Measurements from ENCODE around the gene SEPTIN12. TPM values are rescaled to one million over a fixed set of nuclear protein-coding genes. Genes with fewer than 3 reads are reported as not detected.

SEPTIN12 gene
- total RNA-seq, 1 experiment from 2014 or later, result not detected

DNA sequence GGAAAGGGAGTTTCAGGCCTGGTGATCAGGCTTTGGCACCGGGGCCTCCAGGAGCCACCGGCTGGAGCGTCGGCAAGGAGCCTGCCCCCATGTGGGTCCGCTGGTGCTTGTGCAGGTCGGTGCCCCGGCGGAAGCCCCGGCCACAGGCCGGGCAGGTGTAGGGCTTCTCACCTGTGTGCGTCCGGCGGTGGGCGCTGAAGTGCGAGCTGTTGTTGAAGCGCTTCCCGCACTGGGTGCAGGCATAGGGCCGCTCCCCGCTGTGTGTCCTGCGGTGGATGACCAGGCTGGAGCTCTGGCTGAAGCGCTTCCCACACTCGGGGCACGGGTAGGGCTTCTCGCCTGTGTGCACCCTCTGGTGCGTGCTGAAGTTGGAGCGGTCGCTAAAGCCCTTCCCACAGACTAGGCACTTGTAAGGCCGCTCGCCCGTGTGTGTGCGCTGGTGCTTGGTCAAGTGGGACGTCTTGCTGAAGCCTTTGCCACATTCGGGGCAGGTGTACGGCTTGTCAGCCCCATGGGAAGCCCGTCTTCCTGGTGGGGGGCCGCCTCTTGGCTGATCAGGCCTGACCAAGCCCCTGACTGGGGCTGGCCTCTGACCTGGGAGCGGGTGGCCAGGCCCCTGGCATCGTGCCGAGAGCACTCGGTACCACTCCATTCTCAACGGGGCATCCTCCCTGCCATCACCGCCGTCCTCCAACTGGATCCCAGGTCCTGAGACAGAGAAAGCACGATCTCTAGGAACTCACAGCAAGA is 35.6 kb downstream of the SEPTIN12 start:
- Mint-ChIP-seq H3K9me3 (peaks cover 6% of the 10 kb centered on the region), H3K36me3 (peaks cover 37% of the 10 kb centered on the region), H3K4me3 (no peak overlapping the region), H3K4me1 (no peaks in the 10 kb centered on the region), H3K27ac (no peak overlapping the region), H3K27me3 (ENCODE audit: low read depth) (no peaks in the 10 kb centered on the region)
- TF ChIP-seq NFE2L1 (CRISPR knock-in tag; IDR thresholded peaks at IDR 0.05) (no peak), ZNF671 (CRISPR knock-in tag; IDR thresholded peaks at IDR 0.05) (no peak), EMX1 (CRISPR knock-in tag; IDR thresholded peaks at IDR 0.05) (no peak), NFATC4 (CRISPR knock-in tag; IDR thresholded peaks at IDR 0.05) (no peak), ZNF219 (CRISPR knock-in tag; IDR thresholded peaks at IDR 0.05; ENCODE audit: borderline replicate concordance) (no peak), CBFB (CRISPR knock-in tag; IDR thresholded peaks at IDR 0.05; ENCODE audit: low read depth) (no peak), NR3C1 (CRISPR knock-in tag; conservative IDR thresholded peaks at IDR 0.05; ENCODE audit: low read depth) (no peak), ZNF423 (CRISPR knock-in tag; IDR thresholded peaks at IDR 0.05) (no peak), CREM (CRISPR knock-in tag; IDR thresholded peaks at IDR 0.05) (no peak), NR1H2 (CRISPR knock-in tag; IDR thresholded peaks at IDR 0.05) (no peak), ZNF232 (CRISPR knock-in tag; IDR thresholded peaks at IDR 0.05) (no peak), ATF1 (CRISPR knock-in tag; IDR thresholded peaks at IDR 0.05) (no peak), SMAD4 (CRISPR knock-in tag; IDR thresholded peaks at IDR 0.05) (no peak), TP53 (CRISPR knock-in tag; IDR thresholded peaks at IDR 0.05) (no peak), TCF7 (CRISPR knock-in tag; IDR thresholded peaks at IDR 0.05; ENCODE audit: low read depth) (no peak), TEAD1 (CRISPR knock-in tag; IDR thresholded peaks at IDR 0.05) (no peak)
- TF ChIP-seq, protein P1, sequence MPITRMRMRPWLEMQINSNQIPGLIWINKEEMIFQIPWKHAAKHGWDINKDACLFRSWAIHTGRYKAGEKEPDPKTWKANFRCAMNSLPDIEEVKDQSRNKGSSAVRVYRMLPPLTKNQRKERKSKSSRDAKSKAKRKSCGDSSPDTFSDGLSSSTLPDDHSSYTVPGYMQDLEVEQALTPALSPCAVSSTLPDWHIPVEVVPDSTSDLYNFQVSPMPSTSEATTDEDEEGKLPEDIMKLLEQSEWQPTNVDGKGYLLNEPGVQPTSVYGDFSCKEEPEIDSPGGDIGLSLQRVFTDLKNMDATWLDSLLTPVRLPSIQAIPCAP (CRISPR knock-in tag; IDR thresholded peaks at IDR 0.05), result no peak
- TF ChIP-seq, protein P2, sequence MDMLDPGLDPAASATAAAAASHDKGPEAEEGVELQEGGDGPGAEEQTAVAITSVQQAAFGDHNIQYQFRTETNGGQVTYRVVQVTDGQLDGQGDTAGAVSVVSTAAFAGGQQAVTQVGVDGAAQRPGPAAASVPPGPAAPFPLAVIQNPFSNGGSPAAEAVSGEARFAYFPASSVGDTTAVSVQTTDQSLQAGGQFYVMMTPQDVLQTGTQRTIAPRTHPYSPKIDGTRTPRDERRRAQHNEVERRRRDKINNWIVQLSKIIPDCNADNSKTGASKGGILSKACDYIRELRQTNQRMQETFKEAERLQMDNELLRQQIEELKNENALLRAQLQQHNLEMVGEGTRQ (CRISPR knock-in tag; IDR thresholded peaks at IDR 0.05), result no peak
- TF ChIP-seq, protein P3, sequence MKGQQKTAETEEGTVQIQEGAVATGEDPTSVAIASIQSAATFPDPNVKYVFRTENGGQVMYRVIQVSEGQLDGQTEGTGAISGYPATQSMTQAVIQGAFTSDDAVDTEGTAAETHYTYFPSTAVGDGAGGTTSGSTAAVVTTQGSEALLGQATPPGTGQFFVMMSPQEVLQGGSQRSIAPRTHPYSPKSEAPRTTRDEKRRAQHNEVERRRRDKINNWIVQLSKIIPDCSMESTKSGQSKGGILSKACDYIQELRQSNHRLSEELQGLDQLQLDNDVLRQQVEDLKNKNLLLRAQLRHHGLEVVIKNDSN (CRISPR knock-in tag; IDR thresholded peaks at IDR 0.05), result no peak
- TF ChIP-seq, protein P4, sequence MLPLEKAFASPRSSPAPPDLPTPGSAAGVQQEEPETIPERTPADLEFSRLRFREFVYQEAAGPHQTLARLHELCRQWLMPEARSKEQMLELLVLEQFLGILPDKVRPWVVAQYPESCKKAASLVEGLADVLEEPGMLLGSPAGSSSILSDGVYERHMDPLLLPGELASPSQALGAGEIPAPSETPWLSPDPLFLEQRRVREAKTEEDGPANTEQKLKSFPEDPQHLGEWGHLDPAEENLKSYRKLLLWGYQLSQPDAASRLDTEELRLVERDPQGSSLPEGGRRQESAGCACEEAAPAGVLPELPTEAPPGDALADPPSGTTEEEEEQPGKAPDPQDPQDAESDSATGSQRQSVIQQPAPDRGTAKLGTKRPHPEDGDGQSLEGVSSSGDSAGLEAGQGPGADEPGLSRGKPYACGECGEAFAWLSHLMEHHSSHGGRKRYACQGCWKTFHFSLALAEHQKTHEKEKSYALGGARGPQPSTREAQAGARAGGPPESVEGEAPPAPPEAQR (CRISPR knock-in tag; IDR thresholded peaks at IDR 0.05), result no peak
- CTCF ChIA-PET, result no interaction called here
- no peak for ATAC-seq
- POLR2A ChIA-PET, result no interaction called here
- DNase-seq (ENCODE audit: low spot score), result no peak

DNA sequence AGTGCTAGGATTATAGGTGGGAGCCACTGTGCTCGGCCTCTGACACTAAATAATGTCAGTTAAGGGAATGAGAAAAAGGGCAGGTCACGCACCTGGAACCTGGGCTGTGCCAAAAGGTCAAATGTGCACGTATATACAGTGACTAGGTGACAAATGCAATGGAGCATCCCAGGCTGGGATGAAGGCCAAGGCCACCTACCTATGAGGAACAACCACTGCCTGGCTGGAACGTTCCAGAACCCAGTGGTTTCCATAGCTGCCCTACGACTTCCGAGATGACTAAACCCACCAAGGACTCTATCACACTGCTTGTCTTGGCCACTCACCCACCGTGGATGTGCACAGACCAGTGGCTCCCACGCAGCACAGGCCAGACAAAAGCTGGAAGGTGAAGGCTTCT is 37.2 kb downstream of the SEPTIN12 start:
- DNase-seq (ENCODE audit: low spot score), result no peak
- Mint-ChIP-seq H3K27ac (no peak overlapping the region), H3K9me3 (peaks cover 6% of the 10 kb centered on the region)

More for the DNA sequence above, 37.2 kb downstream of the SEPTIN12 start:
- H3K36me3 Mint-ChIP-seq, result peaks cover 25% of the 10 kb centered on the region
- no peak overlapping the region for H3K4me3 Mint-ChIP-seq
- no peaks in the 10 kb centered on the region for H3K27me3 Mint-ChIP-seq (ENCODE audit: low read depth)
- ChIA-PET CTCF (interaction anchor here (1.6 kb wide), 1 partner anchor 51 kb away, joined by 3 read pairs; the partner anchor contains the start of gene ROGDI), POLR2A (no interaction called here)
- no peaks in the 10 kb centered on the region for H3K4me1 Mint-ChIP-seq
- ATAC-seq, result no peak
- TF ChIP-seq, protein P5, sequence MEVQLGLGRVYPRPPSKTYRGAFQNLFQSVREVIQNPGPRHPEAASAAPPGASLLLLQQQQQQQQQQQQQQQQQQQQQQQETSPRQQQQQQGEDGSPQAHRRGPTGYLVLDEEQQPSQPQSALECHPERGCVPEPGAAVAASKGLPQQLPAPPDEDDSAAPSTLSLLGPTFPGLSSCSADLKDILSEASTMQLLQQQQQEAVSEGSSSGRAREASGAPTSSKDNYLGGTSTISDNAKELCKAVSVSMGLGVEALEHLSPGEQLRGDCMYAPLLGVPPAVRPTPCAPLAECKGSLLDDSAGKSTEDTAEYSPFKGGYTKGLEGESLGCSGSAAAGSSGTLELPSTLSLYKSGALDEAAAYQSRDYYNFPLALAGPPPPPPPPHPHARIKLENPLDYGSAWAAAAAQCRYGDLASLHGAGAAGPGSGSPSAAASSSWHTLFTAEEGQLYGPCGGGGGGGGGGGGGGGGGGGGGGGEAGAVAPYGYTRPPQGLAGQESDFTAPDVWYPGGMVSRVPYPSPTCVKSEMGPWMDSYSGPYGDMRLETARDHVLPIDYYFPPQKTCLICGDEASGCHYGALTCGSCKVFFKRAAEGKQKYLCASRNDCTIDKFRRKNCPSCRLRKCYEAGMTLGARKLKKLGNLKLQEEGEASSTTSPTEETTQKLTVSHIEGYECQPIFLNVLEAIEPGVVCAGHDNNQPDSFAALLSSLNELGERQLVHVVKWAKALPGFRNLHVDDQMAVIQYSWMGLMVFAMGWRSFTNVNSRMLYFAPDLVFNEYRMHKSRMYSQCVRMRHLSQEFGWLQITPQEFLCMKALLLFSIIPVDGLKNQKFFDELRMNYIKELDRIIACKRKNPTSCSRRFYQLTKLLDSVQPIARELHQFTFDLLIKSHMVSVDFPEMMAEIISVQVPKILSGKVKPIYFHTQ (CRISPR knock-in tag; IDR thresholded peaks at IDR 0.05), result no peak
